ENCODE results near the gene RAPGEF4.

DNA sequence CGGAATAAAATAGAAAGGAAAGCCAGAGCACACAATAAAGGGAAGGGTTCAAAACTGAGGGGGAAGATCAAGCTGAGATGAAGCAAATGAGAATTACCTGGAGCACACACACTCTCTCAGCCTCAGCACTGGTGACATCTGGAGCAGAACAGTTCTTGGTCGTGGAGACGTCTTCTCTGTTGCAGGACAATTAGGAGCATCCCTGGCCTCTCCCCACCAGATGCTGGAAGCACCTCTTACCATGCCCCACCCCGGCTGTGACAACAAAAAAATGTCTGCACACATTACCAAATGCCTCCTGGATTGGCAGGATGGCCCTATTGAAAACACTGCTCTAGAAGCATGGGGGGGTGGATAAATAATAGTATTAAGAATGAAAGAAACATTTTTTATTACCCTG, 296.4 kb downstream of the RAPGEF4 start:
- TF ChIP-seq POLR2A (IDR thresholded peaks at IDR 0.05; ENCODE audit: low read length) (no peak), GATA1 (IDR thresholded peaks at IDR 0.05; ENCODE audit: low read depth, low read length) (no peak)

All from erythroblast (primary cell).